T-cell (primary cell): ENCODE measurements around the gene KCNJ10. TPM values are rescaled to one million over a fixed set of nuclear protein-coding genes. Genes with fewer than 3 reads are reported as not detected.

ENCODE experiments used
- ATAC-seq, 4 experiments: fragments of 200-7000 bp in 3 of 4; fragments of 150-1000 bp in 1 of 4; cut with Tn5 transposase; replicated peaks in 1 of 4; 1 replicate in 3 of 4; 2 replicates in 1 of 4; pipeline ENCODE4 v1.10.0; 2021; ENCODE audit warnings: moderate library complexity in 3 of 4, mild to moderate bottlenecking in 2 of 4, moderate number of reproducible peaks in 1 of 4
- CTCF ChIA-PET, 2 donors: fragments of 300-600 bp; sonication (Branson Sonifier 250); formaldehyde crosslinking; loops; one replicate each; lab custom pipeline; 2022; ENCODE audit warnings: antibody characterized with exemption in 2 of 2; lab: Charles Lee
- POLR2A ChIA-PET, 2 donors: fragments of 300-600 bp; sonication (Branson Sonifier 250); formaldehyde crosslinking; loops; one replicate each; lab custom pipeline; 2022; ENCODE audit warnings: antibody characterized with exemption in 2 of 2; lab: Charles Lee
- DNase-seq, 35 experiments: peaks; one replicate each; pipeline versions ENCODE4 v3.0.0 to v3.0.0-alpha.2; 2013 to 2023
- H3K27ac ChIP-seq: one replicate; pipeline ENCODE4 v1.5.1; 2013; ENCODE audit warnings: low read length
- H3K27me3 ChIP-seq, 2 experiments: replicated peaks in 1 of 2; 1 replicate in 1 of 2; 2 replicates in 1 of 2; pipeline versions ENCODE4 v1.6.1 to v1.7.0; 2013; ENCODE audit warnings: low read length in 1 of 2, mixed read lengths in 1 of 2; ENCODE audit not compliant: control insufficient read depth in 2 of 2, insufficient read depth in 2 of 2; ENCODE audit errors: extremely low read depth in 1 of 2
- H3K36me3 ChIP-seq, 2 donors: 1 replicate in 1 of 2; 2 replicates in 1 of 2; pipeline versions ENCODE4 v1.6.1 to v1.7.0; 2013; ENCODE audit warnings: low read length in 1 of 2; ENCODE audit not compliant: control insufficient read depth in 2 of 2, insufficient read depth in 1 of 2; ENCODE audit errors: extremely low read depth in 1 of 2
- H3K4me1 ChIP-seq, 2 experiments: 1 replicate in 1 of 2; 2 replicates in 1 of 2; pipeline versions ENCODE4 v1.6.1 to v1.7.0; 2013; ENCODE audit warnings: low read length in 2 of 2, mixed read lengths in 1 of 2; ENCODE audit not compliant: insufficient read depth in 2 of 2, control insufficient read depth in 1 of 2; ENCODE audit errors: extremely low read depth in 1 of 2
- H3K4me3 ChIP-seq, 2 donors: 1 replicate in 1 of 2; 2 replicates in 1 of 2; pipeline versions ENCODE4 v1.5.1 to v1.7.0; 2013; ENCODE audit warnings: mild to moderate bottlenecking in 2 of 2, low read length in 1 of 2, moderate library complexity in 1 of 2; ENCODE audit not compliant: control insufficient read depth in 1 of 2; ENCODE audit errors: extremely low read depth in 1 of 2
- H3K9me3 ChIP-seq: 2 replicates; pipeline ENCODE4 v1.7.0; 2013
- H3K27ac Mint-ChIP-seq, 2 donors: one replicate each; pipeline ENCODE4 v1.8.0; 2020 to 2021; ENCODE audit warnings: mild to moderate bottlenecking in 2 of 2, mixed read lengths in 2 of 2
- H3K27me3 Mint-ChIP-seq, 2 donors: one replicate each; pipeline ENCODE4 v1.8.0; 2021 to 2022; ENCODE audit warnings: mixed read lengths in 2 of 2
- H3K36me3 Mint-ChIP-seq: one replicate; pipeline ENCODE4 v1.8.0; 2021; ENCODE audit warnings: mixed read lengths
- H3K4me1 Mint-ChIP-seq, 3 donors: one replicate each; pipeline ENCODE4 v1.8.0; 2020 to 2022; ENCODE audit warnings: mixed read lengths in 3 of 3, mild to moderate bottlenecking in 1 of 3
- H3K4me3 Mint-ChIP-seq, 3 donors: one replicate each; pipeline ENCODE4 v1.8.0; 2020 to 2022; ENCODE audit warnings: mild to moderate bottlenecking in 3 of 3, mixed read lengths in 3 of 3, moderate library complexity in 3 of 3
- H3K9me3 Mint-ChIP-seq, 3 donors: one replicate each; pipeline ENCODE4 v1.8.0; 2020 to 2022; ENCODE audit warnings: mixed read lengths in 3 of 3
- WGBS: methylation state at CpG from one replicate; pipeline ENCODE4 v1.1.5; 2013; ENCODE audit warnings: missing lambda C conversion rate; ENCODE audit not compliant: insufficient coverage; 5-methylcytosine and 5-hydroxymethylcytosine counted together
- total RNA-seq, 35 experiments: library from RNA in 6 of 35; stranded (reverse) in 6 of 35; fragments of 120-200 nt in 1 of 35; gene quantifications; one replicate each; pipeline versions ENCODE4 v1.2.1 to v1.2.4 and lab custom pipeline; 2013 to 2026

KCNJ10 gene
- total RNA-seq, 5 donors from 2014 or later (not counting 1 experiment from before 2014, with no cell fraction given) = 0.22 TPM; not detected in 4

DNA sequence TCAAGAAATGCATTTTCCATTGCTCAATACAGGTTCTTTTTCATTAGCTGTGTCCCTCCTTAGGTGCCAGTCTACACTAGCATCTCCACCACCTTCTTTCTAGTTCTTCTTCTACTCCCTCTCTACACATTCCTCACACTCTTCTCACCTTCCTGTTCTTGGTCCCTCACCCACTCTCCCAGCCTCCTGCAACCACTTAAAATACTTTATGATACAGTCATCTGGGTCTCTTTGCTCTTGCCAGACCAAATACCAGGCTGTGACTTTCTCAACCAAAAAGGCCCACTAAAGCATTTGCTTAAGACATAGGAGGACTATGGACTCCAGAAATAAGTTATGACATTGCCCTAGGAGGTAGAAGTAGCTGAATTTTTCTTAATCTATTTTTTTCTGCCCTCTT lies 73.3 kb downstream of the KCNJ10 start:
- peaks cover 7 to 15% of the 10 kb centered on the region in 2 donors for H3K27me3 Mint-ChIP-seq
- no peaks in the 10 kb centered on the region for H3K9me3 Mint-ChIP-seq
- POLR2A ChIA-PET = no interaction called here
- Histone ChIP-seq H3K9me3 (no peaks in the 10 kb centered on the region), H3K4me1 (no peaks in the 10 kb centered on the region), H3K27me3 (no peaks in the 10 kb centered on the region), H3K36me3 (no peaks in the 10 kb centered on the region), H3K27ac (no peak overlapping the region), H3K4me3 (no peak overlapping the region)
- ATAC-seq (no peak), DNase-seq (no peak)
- CTCF ChIA-PET = interaction anchor here in 1 of 2 donors (0.6 kb wide), 1 partner anchor 194 kb away, joined by 5 read pairs; the partner anchor contains the start of gene CASQ1
- no peak overlapping the region for H3K27ac Mint-ChIP-seq
- H3K4me3 Mint-ChIP-seq = no peak overlapping the region
- no peaks in the 10 kb centered on the region for H3K36me3 Mint-ChIP-seq
- H3K4me1 Mint-ChIP-seq = peaks cover 2 to 3% (median 3%) of the 10 kb centered on the region in 3 donors

DNA sequence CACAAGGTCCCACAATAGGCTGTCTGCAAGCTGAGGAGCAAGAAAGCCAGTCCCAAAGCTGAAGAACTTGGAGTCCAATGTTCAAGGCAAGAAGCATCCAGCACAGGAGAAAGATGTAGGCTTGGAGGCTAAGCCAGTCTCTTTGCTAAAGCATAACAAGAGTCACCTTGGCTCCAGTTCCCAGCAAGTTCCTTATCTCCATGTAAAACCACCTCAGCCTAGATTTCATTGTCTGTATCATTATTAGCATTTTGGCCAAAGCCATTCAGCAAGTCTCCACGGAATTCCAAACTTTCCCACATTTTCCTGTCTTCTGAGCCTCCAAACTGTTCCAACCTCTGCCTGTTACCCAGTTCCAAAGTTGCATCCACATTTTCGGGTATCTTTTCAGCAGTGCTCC lies 75.1 kb downstream of the KCNJ10 start:
- 43% methylated on average over 1 of the region's 2 CpGs for WGBS
- Mint-ChIP-seq H3K9me3 (no peaks in the 10 kb centered on the region), H3K4me1 (peaks cover 7 to 9% (median 8%) of the 10 kb centered on the region in 3 donors), H3K27me3 (peaks cover 7 to 15% of the 10 kb centered on the region in 2 donors), H3K27ac (no peak overlapping the region), H3K4me3 (no peak overlapping the region), H3K36me3 (no peaks in the 10 kb centered on the region)
- H3K36me3 ChIP-seq = no peaks in the 10 kb centered on the region
- no peak for ATAC-seq
- no peaks in the 10 kb centered on the region for H3K9me3 ChIP-seq
- H3K27me3 ChIP-seq = peaks cover 0 to 3% of the 10 kb centered on the region in 2 experiments
- no peak overlapping the region for H3K27ac ChIP-seq
- no peak for DNase-seq
- H3K4me3 ChIP-seq = no peak overlapping the region
- ChIA-PET POLR2A (no interaction called here), CTCF (no interaction called here)
- no peaks in the 10 kb centered on the region for H3K4me1 ChIP-seq

DNA sequence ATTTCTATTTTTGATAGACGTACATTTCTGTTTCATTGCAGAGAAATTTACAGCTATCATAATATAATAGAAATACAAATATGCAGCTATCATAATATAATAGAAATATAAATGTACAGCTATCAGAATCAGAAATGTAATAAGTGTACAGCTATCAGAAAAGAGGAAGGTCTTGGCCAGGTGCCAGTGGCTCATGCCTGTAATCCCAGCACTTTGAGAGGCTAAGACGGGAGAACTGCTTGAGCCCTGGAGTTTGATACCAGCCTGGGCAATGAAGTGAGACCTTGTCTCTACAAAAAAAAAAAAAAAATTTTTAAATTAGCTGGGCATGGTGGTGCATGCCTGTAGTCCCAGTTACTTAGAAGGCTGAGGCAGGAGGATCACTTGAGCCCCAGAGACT lies 76.0 kb downstream of the KCNJ10 start:
- H3K27ac Mint-ChIP-seq = no peak overlapping the region
- no peaks in the 10 kb centered on the region for H3K36me3 Mint-ChIP-seq
- H3K27me3 Mint-ChIP-seq = peaks cover 8 to 15% of the 10 kb centered on the region in 2 donors
- CTCF ChIA-PET = interaction anchor here in 1 of 2 donors (0.9 kb wide), 1 partner anchor 12 kb away, joined by 9 read pairs; no protein-coding TSS in a partner anchor
- Histone ChIP-seq H3K4me1 (no peaks in the 10 kb centered on the region), H3K27me3 (peaks cover 0 to 4% of the 10 kb centered on the region in 2 experiments), H3K4me3 (no peak overlapping the region), H3K36me3 (no peaks in the 10 kb centered on the region), H3K27ac (no peak overlapping the region), H3K9me3 (no peaks in the 10 kb centered on the region)
- DNase-seq (no peak), ATAC-seq (no peak)
- H3K4me1 Mint-ChIP-seq = peaks cover 7 to 9% (median 8%) of the 10 kb centered on the region in 3 donors
- no peaks in the 10 kb centered on the region for H3K9me3 Mint-ChIP-seq
- WGBS = 80% methylated on average over 1 of the region's 2 CpGs
- no peak overlapping the region for H3K4me3 Mint-ChIP-seq
- POLR2A ChIA-PET = interaction anchor here in 1 of 2 donors (0.5 kb wide), 1 partner anchor 1421 kb away, joined by 4 read pairs; no protein-coding TSS in a partner anchor

DNA sequence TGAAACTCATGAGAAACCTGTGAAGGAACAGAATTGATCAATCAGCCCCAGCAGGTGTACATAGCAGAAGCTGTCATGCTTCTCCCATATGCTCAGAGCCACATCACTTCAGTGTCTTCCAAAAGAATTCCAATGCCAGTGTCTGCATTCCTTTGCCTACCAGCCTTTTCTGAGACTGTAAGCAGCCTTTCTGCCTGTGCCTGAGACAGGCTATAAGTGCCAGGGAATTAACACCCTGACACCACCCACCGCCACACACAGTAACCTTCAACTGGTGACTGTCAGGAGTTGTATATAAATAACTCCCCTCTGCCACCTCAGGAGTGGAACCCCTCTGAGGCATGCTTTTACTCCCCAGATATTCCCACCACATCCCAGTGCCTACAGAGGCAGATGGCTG lies 77.8 kb downstream of the KCNJ10 start:
- CTCF ChIA-PET = interaction anchor here in 1 of 2 donors (1.1 kb wide), 1 partner anchor 16 kb away, joined by 5 read pairs; no protein-coding TSS in a partner anchor
- ATAC-seq = no peak
- H3K4me3 Mint-ChIP-seq = no peak overlapping the region

DNA sequence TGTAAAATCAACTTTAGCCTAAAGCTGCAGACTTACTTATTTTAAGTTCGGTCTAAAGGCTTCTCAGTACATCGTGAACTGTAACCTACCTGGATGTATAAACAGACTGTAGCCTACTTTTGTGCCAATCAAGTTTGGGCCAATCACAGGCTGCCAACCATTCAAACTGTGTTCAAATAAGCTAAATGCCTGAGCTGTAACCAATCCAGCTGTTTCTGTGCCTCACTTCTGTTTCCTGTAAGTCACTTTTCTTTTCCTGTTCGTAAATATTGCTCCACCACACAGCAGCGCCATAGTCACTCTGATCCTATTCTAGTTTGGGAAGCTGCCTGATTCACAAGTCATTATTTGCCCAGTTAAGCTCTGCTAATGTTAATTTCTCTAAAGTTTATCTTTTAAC lies 78.4 kb downstream of the KCNJ10 start:
- WGBS = 77% methylated on average over 3 of the region's 4 CpGs
- H3K36me3 Mint-ChIP-seq = no peaks in the 10 kb centered on the region
- peaks cover 7 to 9% (median 8%) of the 10 kb centered on the region in 3 donors for H3K4me1 Mint-ChIP-seq
- Histone ChIP-seq H3K27me3 (peaks cover 0 to 8% of the 10 kb centered on the region in 2 experiments), H3K27ac (no peak overlapping the region), H3K4me3 (no peak overlapping the region), H3K9me3 (no peaks in the 10 kb centered on the region), H3K4me1 (no peaks in the 10 kb centered on the region), H3K36me3 (no peaks in the 10 kb centered on the region)
- CTCF ChIA-PET = interaction anchor here in 1 of 2 donors (1.1 kb wide), 1 partner anchor 16 kb away, joined by 5 read pairs; no protein-coding TSS in a partner anchor
- H3K27me3 Mint-ChIP-seq = peaks cover 7 to 19% of the 10 kb centered on the region in 2 donors
- no peak overlapping the region for H3K27ac Mint-ChIP-seq
- peak in 1 of 4 experiments; percentile 77 for ATAC-seq
- peak overlapping the region in 1 of 3 donors; percentile 14 for H3K4me3 Mint-ChIP-seq
- DNase-seq = peak in 4 of 35 experiments; percentile 3 to 21 (median 11)
- POLR2A ChIA-PET = no interaction called here
- no peaks in the 10 kb centered on the region for H3K9me3 Mint-ChIP-seq

More for the DNA sequence above, 77.8 kb downstream of the KCNJ10 start:
- no peak for DNase-seq
- H3K36me3 ChIP-seq = no peaks in the 10 kb centered on the region
- Mint-ChIP-seq H3K4me1 (peaks cover 7 to 9% (median 8%) of the 10 kb centered on the region in 3 donors), H3K36me3 (no peaks in the 10 kb centered on the region), H3K27ac (no peak overlapping the region), H3K27me3 (peaks cover 9 to 18% of the 10 kb centered on the region in 2 donors), H3K9me3 (no peaks in the 10 kb centered on the region)
- H3K4me1 ChIP-seq = no peaks in the 10 kb centered on the region
- no peak overlapping the region for H3K27ac ChIP-seq
- no CpG with 5 or more reads among the region's 1 CpG for WGBS
- POLR2A ChIA-PET = no interaction called here
- H3K9me3 ChIP-seq = no peaks in the 10 kb centered on the region
- H3K4me3 ChIP-seq = no peak overlapping the region
- H3K27me3 ChIP-seq = peaks cover 0 to 8% of the 10 kb centered on the region in 2 experiments

DNA sequence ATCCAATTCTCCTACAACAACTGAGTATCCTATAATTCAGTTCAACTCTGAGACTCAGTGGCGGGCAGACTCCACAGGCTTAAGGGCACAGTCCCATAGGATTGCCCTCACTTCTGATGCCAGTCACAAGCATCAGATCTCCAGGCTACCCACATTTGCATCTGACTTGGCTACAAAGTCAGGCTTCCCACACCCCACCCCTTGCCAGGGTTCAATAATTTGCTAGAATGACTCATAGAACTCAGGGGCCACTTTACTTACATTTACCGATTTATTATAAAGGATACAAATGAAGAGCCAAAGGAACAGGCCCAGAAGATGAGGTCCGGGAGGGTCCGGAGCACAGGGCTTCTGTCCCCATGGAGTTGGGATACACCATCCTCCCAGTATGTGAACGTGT lies 80.0 kb downstream of the KCNJ10 start:
- no peak for ATAC-seq
- CTCF ChIA-PET = interaction anchor here in 1 of 2 donors (0.7 kb wide), 1 partner anchor 15 kb away, joined by 3 read pairs; no protein-coding TSS in a partner anchor

More for the DNA sequence above, 80.0 kb downstream of the KCNJ10 start:
- Histone ChIP-seq H3K27me3 (peaks cover 0 to 14% of the 10 kb centered on the region in 2 experiments), H3K9me3 (no peaks in the 10 kb centered on the region), H3K27ac (no peak overlapping the region), H3K4me1 (no peaks in the 10 kb centered on the region), H3K36me3 (no peaks in the 10 kb centered on the region), H3K4me3 (no peak overlapping the region)
- POLR2A ChIA-PET = no interaction called here
- Mint-ChIP-seq H3K9me3 (no peaks in the 10 kb centered on the region), H3K36me3 (no peaks in the 10 kb centered on the region), H3K4me3 (no peak overlapping the region), H3K27me3 (peaks cover 4 to 26% of the 10 kb centered on the region in 2 donors), H3K4me1 (peaks cover 7 to 9% (median 8%) of the 10 kb centered on the region in 3 donors), H3K27ac (no peak overlapping the region)
- DNase-seq = no peak
- WGBS = 100% methylated on average over 1 of the region's 5 CpGs
